AML-193 (cell line): ENCODE results near the gene CRISPLD2.

ENCODE experiments used
- DNase-seq, 2 experiments: peaks; one replicate each; lab custom pipeline; 2025; lab: John Stamatoyannopoulos, UW

The CRISPLD2 gene

DNA sequence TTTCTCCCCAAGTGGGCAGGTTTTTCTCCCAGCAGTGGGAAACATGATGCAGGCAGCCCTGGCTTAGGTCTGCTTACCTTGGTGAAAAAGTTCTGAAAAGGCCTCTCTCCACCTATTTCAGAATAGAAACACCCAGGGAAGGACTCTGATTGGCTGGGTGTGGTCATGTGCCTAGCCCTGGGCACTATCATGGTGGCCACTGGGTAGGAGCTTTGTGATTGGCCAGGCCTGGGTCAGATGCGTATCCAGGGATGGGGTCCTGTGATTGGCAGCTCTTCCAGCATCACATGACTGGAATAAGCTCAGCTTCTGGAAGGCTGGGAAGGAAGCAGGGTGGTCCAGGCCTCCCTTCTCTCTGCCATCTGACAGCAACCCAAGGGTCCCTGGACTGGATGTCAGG lies 138.0 kb downstream of the CRISPLD2 start:
- DNase-seq, result no peak
